Ramos (cell line): Measurements from ENCODE around the gene IFT88.

Experiments used
- in situ Hi-C: fragments of 300-500 bp; cut with MboI; formaldehyde crosslinking; loops from one replicate; pipeline ENCODE4 v1.14.3; 2022; ENCODE audit warnings: low sequenced_read_pairs; ENCODE audit not compliant: unreplicated experiment

The IFT88 gene

DNA sequence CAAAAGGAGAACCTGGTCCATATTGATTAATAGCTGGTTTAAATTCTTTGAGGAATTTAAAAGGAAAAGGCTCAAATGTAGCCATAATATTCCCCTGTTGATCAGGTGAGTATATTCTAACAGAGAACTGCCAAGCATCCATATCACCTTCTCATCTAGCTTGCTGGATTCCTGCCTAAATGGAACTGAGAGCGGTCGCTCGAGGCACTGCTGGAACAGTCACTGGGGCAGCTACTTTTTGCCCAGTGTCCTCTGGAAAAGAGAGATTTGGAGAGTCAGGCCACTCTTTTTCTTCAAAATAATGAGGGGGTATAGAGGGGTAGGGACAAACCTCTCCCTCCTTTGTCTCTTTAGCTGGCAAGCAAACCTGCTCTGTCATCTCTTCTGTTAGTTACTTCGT is 117.1 kb downstream of the IFT88 start:
- in situ Hi-C loops = no loop called here

DNA sequence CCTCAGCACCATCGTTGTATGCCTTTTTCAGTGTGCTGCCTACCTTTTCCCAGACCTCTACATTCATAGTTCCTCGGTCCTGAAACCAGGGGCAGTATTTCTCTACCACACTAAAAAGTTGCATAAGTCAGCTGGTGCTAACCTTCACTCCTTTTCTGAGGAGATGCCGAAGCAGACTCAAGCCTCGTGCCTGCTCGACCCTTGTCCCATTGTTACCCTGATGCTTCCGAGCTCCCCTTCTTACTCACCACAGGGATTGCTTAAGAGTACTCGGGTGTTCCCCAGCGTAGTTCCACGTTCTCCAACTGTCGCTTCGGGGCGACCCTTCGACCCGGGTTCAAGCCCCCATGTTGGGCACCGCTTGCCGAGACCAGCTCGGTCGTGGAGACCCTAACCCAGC is 117.6 kb downstream of the IFT88 start:
- in situ Hi-C loops = no loop called here

DNA sequence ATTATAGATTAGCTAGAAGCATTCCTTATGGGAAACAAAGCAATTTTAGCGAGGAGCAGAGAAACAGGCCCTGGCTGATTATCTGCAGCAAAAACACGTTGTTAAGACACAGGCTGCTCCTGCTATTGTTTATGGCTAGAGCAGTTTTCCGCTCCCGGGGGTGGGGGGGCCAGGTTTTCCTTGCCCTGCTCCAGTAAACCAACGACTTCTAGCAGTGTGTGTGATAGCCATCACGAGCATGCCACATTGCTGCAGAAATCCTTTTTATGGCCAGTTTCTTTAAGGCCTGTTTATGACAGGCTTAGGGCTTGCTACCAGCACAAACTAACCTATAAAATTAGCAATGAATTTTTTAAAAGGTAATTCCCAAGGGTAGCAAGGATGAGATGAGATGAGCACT is 118.1 kb downstream of the IFT88 start:
- in situ Hi-C loops = no loop called here

DNA sequence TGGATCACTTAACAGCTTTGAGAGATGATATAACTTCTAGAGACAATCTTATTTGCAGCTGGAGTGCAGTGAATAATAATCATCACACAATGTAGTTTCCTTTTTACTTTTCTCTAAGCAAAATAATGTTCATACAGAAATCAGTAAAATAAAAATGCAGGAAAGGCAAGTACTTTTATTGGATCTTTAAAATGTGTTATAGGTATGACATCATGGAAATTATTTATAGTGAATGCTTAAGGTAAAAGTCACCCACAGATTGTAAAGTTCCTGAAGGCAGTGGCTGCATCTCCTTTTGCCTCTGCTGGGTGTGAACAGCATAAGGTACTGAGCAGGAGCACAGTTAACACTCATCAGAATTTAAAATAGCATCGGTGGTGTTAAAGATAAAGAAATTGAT is 119.2 kb downstream of the IFT88 start:
- in situ Hi-C loops = no loop called here

DNA sequence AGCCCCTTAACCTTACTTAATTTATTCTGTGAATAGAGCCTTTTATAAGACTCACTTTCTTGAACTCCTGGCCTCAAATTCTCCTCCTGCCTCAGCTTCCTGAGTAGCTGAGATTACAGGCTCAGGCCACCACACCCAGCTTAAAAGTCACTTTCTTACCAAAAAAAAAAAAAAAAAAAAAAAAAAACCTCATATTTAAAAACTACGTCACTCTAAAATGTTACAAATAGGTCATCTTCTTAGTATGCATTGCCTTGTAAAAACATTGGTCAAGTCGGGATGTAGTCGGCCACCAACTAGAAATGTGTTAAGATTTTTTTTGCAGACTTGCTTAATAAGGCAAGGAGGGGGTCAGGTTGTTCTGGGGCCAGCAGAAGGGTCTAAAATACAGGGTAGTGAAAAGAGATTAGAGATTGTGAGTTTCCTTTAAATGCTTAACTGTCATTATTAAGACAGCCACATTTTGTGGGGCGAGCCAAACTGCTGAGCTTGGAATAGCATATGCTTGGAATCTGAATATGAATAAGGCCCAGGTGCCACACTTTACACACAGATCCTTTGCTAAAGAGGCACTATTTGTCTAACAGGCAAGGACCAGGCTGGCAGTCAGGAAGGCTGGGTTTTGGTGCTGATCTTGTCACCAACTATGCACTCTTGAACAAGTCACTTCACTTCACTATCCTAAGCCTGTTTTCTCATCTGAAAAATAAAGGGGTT is 120.1 kb downstream of the IFT88 start:
- in situ Hi-C loops = no loop called here

DNA sequence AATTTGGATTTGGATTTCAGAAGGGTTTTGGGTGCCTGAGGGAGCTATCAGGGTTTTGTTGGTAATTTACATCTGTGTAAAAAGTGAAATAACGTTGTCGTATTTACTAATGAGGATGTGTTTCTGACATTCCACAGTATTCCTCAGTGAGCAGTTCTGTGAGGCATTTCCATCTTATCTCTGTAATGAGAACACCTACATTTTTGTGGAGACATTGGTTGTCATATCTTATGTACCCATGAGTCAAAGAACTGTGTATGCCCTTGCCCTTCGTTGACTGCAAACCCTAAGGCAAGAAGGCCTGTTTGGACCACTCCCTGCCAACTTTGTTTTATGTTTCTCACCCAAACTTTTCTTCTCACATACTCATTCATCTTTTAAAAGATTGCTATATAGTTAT is 122.3 kb downstream of the IFT88 start:
- in situ Hi-C loops = no loop called here

DNA sequence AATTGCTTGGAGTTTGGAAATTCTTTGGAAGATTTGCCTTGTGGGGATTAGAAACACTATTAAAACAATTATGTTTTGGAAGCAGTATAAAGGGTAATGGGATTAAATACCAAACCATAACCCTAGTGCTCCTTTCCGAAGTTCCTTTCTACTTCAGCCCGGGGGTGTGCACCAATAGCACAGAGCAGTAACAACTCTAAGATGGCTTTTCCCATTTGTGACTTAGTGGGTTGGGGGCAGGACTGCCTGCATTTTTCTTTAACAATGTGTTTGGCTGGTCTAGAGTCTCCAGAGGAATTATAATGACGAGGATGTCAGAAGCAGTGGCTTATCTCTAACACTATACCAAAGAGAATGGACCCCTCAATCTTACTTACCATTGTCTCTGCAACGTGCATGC is 124.7 kb downstream of the IFT88 start:
- in situ Hi-C loops = no loop called here

DNA sequence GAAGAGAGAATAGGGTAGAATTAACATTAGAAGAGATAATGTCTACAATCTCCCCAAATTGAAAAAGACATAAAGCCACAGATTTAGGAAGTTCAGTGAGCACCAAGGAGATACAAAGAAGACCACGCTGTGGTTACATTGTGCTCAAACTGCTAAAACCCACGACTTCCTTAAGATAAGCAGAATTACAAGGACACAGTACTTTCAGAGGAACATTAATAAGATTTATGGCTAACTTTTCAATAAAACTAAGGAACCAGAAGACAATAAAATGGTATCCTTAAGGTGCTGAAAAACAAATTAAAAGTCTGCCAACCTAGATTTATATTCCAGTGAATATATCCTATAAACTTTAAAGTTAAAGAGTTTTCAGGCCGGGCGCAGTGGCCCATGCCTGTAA is 129.1 kb downstream of the IFT88 start:
- in situ Hi-C loops = no loop called here

DNA sequence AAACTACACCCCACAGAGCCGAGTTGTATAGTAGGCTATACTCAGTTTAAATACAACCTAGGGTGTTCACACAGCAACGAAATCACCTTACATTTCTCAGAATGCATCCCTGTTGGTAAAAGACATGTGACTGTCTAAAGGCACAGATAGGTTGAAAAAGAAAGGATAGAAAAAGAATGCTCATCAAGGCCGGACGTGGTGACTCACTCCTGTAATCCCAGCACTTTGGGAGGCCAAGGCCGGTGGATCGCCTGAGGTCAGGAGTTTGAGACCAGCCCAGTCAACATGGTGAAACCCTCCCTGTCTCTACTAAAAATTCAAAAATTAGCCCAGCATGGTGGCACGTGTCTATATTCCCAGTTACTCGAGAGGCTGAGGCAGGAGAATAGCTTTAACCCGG is 132.8 kb downstream of the IFT88 start:
- in situ Hi-C loops = no loop called here

DNA sequence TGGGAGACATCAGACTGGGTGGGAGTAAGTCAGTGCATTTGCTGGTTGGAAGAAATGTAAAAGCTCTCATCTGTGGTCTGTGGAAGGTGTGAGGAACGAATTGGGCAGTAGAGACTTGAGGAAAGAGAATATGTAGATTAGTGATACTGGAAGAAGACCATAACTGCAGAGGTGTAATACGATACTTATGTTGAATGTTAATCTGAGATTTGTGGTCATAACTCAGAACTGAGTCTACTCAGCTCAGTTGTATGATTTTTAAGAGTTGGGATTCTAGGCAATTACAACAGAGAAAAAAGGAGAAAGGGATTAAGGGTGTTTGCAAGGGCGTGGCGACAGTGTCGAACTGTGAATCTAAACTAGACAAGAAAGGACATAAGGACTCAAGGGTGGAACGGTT is 133.3 kb downstream of the IFT88 start:
- in situ Hi-C loops = no loop called here

DNA sequence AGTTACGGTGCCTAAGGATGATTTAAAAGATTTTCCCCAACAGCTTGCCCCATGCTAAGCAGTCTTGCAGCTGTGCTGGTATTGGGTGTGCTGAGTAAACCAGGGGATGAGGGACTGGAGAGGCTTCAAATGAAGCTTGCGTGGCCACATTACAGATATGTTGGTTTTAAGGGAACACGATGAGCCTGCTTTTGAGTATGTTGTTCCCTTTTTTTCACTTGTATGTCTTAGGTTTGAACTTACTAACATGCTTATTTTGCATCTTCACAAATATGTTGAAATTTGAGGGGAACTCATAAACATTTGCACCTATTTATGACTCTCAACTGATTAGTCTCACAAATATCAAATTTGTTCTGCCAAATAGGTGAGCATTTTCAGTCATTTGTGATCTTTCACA is 134.5 kb downstream of the IFT88 start:
- in situ Hi-C loops = no loop called here

DNA sequence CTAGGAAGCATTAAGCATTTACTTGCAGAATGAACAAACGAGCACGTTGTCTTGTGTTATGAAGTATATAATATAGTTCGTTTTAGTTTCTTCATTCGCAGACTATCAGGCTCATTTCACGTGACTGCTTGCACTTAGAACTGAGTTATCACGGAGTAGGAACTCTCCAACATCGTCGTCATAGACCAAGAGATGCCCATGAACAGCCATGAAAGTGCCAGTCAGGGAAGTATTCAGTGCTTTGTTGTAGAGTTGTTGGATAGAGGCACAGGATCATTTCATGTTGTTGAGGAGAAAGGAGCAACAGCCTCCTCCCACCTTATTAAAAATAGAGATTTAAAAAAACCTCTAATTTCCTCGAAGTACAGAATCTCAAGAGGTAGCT is 135.6 kb downstream of the IFT88 start:
- in situ Hi-C loops = no loop called here

DNA sequence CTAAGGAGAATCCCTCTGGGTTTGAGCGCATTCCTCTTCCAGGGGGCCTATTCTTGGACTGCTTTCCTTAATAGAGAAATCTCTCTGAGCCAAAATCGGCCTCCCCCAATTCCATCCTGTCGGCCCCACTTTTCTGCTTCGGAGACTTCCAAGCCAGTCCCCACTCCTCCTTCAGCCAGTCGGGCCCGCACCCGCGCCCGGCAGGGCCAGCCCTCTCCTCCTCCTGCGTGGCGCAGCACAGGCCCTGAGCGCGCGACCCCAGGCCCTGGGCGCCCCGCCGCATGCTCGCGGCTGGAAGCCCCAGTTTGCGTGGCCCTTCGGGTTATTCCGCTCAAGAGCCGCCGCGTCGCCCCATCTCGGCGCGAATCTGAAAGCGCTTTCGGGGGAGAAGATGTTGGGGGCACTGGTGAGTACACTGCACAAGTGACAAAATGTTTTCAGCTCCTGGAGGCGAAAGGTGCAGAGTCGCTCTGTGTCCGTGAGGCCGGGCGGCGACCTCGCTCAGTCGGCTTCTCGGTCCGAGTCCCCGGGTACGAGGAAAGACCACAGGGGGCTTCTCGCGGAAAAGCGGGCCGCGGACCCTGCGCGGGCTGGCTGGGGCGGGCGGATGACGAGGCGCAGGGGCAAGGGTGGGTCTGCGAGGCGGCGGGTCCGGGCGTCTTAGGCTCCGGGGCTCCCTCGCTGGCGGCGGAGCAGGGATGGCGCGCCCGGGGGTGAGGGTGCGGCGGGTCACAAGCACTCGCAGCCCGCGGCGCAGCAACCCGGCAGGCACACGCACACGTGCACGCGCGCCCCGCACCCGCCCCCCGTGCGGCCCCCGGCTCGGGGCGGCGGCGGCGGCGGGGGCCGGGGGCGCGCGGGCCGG is 136.2 kb downstream of the IFT88 start, which contains the start of gene IL17D:
Gene IL17D, plus strand, starts transcription at position 785 of the 865 bp plus-strand sequence. CDS start 303 bp downstream, outside the sequence.
- in situ Hi-C loops = no loop called here

DNA sequence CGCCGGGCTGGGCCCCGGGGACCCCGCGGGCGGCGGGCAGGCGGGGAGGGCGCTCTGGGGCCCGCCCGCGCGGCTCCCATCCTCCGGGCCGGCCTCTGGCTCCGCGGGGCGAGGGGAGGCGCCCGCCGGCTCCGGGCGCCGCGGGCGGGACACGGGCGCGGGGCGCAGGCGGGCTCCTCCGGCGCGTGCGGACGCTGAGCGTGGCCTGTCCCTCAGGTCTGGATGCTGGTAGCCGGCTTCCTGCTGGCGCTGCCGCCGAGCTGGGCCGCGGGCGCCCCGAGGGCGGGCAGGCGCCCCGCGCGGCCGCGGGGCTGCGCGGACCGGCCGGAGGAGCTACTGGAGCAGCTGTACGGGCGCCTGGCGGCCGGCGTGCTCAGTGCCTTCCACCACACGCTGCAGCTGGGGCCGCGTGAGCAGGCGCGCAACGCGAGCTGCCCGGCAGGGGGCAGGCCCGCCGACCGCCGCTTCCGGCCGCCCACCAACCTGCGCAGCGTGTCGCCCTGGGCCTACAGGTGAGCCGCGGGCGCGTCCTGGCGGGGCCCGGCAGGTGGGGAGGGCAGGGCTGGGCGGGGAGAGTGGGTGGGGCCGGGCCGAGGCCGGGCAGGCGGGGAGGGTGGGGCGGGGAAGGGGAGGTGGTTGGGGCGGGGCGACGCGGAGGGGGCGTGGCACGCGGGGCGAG is 137.0 kb downstream of the IFT88 start:
- in situ Hi-C loops = no loop called here

DNA sequence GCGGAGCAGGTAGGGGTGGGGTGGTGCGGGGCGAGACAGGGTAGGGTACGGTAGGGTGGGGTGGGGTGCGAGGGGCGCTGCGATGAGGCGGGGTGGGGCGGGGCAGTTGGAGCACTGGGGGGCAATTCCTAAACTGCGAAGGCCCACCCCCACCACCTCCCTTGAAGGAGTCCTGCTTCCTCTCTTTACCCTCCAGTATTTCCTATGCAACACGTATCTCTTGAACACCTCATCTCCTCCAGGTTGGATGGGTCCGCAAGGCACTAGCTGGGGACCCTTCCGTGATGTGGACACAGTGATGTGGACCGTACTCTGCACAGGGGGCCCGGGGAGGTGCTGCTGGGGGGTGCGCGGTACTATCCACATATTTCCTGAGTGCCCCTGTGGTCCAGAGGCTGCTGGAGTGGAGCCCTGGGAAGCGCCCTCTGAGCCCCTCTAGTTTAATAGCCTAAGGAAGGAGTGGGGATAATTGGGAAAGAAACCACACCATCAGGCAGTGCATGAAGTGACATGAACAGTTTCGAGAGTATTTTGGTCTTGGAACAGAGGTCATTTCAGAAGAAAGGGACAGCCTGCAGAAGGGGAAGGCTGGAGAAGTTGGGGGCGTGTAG is 137.6 kb downstream of the IFT88 start:
- in situ Hi-C loops = loop anchor here (5.0 kb wide), 1 partner anchor 223 kb away; no protein-coding TSS in a partner anchor

DNA sequence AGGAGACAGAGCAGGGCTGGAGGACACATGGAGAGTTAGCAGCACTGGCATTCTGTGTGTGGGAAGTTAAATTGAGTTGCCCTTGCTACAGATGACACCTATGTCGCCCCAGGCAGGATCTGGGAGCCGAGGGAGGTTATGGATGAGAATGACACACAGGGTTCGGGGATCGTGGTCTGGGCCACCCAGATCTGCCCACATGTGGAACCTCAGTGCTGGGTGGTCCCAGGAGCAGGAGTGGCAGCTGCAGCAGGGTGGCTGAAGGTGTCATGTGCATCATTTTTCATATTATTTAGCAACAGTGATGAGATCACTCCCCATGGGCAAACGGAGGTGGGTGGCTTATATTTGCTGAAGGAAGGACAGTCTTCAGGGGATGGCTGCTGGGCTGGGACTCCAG is 139.7 kb downstream of the IFT88 start:
- in situ Hi-C loops = loop anchor here (5.0 kb wide), 1 partner anchor 221 kb away; no protein-coding TSS in a partner anchor

DNA sequence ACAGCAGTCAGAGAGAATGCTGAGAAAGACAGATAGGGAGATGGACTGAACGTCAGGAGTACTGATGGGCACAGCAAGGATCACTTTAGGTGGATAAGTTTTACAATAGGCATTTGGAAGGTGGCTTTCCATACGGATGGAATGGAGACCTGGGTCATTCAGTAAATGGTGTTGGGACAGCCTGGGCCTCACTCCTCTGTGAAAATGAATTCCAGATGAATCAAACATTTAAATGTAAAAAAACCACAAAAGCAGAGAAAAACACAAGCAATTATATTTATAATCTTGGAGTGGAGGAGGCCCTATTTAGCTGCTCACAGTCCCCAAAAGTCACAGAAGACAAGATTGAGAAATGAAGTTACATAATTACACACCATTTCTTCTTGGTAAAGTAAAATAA is 141.3 kb downstream of the IFT88 start:
- in situ Hi-C loops = loop anchor here (5.0 kb wide), 1 partner anchor 219 kb away; no protein-coding TSS in a partner anchor

DNA sequence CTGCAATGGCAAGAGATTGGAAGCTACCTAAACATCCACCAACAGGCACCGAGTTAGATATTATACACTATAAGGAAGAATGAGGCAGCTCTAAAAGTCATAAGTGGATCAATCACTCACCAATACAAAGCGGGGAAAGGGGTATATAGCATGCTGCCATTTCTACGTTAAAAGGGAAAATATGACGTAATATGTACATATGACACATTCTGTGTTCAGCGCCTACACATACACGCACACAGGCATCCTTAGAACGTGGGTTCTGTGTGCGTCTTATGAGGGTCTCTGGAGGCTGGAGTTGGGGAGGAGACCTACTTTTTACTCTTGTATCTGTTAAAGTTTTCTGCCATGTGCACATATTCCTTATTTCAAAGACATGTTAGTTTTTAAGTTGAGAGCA is 142.4 kb downstream of the IFT88 start:
- in situ Hi-C loops = loop anchor here (5.0 kb wide), 1 partner anchor 218 kb away; no protein-coding TSS in a partner anchor

DNA sequence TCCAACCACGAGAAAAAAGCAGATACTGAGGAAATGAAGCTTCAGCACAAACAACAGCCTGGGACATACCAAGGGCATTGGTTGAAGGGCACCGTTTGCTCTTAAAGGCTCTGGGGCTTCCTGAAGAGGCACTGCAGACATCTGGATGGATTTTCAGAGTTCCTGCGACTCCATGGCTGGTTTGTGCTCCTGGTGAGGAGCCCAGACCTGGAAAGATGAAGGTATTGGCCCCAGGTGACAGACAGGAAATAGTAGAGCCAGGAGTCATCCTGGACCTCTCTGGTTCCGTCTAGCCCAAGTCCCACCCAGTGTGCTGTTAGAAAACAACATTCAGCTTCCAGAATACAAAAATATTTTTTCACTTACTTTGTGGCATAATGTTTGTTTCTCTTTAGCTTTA is 142.8 kb downstream of the IFT88 start:
- in situ Hi-C loops = loop anchor here (5.0 kb wide), 1 partner anchor 218 kb away; no protein-coding TSS in a partner anchor

DNA sequence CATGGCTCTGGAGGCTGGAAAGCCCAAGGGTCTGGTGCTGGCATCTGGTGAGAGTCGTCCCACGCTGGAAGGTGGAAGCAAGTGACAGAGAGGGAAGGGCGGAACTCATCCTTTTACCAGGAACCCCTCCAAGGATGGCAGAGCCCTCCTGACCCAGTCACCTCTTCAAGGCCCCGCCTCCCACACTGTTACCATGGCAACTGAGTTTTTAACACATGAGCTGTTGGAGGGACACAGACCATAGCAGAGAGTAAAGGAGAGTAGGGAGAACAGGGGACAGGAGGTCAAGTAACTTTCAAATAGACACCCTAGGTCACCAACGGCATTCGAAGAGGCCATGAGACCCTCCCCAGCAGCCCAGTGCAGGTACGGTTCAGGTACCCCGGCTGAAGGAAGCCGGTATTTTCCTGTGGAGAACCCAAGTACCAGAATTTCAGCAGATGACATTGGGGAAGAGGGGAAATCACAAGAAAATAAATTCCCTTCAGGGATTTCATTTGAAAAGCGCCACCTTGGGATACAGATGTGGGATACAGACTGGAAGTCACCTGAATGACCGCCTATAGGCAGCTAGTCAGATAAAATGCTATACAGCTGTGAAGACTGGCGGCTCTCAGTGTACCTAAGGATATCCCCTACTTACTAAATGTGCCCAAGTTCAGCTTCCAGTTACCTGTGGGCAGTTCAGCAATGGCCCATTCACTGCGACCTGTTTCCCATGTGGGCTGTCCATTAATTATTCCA is 144.5 kb downstream of the IFT88 start:
- in situ Hi-C loops = no loop called here
